Measurements from ENCODE around the gene CAPN10.
A peak's percentile ranks its signal among the peaks of the same experiment; 100 is the strongest.

CAPN10 gene

DNA sequence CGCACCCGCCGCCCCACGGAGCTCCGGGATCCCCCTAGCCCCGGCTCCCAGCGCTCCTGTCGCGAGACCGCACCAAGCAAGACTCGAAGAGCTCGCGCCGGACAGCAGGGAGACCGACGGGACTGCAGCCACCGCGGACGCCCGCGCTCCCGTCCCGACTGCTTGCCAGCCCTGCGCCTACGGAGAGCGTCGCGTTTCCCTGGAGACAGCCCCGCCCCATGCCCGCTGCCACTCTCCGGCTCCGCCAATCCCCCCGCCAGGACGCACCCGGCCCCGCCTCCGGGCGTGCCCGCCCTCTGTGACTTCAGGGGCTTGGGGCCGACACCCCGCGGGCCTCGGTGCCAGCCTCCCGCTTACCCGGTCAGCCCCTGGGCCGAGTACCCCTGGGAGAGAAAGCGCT is 28.7 kb upstream of the CAPN10 start, which contains the start of gene ANKMY1:
TSS of gene ANKMY1 (minus strand) at position 181 of the 400 bp plus-strand sequence. CDS start 653 bp downstream, outside the sequence.
- TF ChIP-seq CREB1 (IDR thresholded peaks at IDR 0.05; ENCODE audit: low read depth) (no peak), YY1 (IDR thresholded peaks at IDR 0.05; ENCODE audit: low read depth) (no peak), TAF1 (IDR thresholded peaks at IDR 0.05; ENCODE audit: low read depth) (peak; percentile 35; the same call in 1 of the 2 replicates)

GRCh38 chr2:240558236-240558761 is 28.2 kb upstream of the CAPN10 start:
- TF ChIP-seq, protein P1, sequence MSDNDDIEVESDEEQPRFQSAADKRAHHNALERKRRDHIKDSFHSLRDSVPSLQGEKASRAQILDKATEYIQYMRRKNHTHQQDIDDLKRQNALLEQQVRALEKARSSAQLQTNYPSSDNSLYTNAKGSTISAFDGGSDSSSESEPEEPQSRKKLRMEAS (IDR thresholded peaks at IDR 0.05): 0 out of 2 replicates have a peak, but pooled peaks have one; percentile 33
- TF ChIP-seq TCF12 (IDR thresholded peaks at IDR 0.05; ENCODE audit: low read depth): no peak; the same call in 1 of the 2 replicates

DNA sequence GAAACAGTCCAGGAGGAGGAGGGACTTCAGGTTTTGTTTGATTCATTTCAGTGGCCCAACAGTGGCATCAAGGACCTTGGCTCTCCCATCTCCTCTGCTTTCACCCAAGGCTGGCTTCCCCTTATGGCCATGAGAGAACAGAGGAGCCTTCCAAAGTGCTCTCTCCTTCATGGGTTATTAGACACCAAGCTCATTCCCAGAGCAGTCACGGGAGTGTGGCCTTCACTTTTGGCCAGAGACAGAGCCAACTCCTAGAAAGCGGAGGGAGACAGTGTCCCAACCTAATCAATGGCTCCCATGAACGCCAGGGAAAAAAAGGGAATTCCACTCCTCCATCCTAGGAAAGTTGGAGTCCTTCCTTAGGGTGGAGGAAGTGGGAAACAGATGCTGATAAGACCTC is 27.2 kb upstream of the CAPN10 start:
- no peak for TF ChIP-seq TEAD4 (IDR thresholded peaks at IDR 0.05)
- no peak for TF ChIP-seq TCF12 (IDR thresholded peaks at IDR 0.05; ENCODE audit: low read depth)
- no peak for TF ChIP-seq CREB1 (IDR thresholded peaks at IDR 0.05; ENCODE audit: low read depth)
- no peak for TF ChIP-seq RAD21 (IDR thresholded peaks at IDR 0.05; ENCODE audit: low read depth)
- TF ChIP-seq, protein P2, sequence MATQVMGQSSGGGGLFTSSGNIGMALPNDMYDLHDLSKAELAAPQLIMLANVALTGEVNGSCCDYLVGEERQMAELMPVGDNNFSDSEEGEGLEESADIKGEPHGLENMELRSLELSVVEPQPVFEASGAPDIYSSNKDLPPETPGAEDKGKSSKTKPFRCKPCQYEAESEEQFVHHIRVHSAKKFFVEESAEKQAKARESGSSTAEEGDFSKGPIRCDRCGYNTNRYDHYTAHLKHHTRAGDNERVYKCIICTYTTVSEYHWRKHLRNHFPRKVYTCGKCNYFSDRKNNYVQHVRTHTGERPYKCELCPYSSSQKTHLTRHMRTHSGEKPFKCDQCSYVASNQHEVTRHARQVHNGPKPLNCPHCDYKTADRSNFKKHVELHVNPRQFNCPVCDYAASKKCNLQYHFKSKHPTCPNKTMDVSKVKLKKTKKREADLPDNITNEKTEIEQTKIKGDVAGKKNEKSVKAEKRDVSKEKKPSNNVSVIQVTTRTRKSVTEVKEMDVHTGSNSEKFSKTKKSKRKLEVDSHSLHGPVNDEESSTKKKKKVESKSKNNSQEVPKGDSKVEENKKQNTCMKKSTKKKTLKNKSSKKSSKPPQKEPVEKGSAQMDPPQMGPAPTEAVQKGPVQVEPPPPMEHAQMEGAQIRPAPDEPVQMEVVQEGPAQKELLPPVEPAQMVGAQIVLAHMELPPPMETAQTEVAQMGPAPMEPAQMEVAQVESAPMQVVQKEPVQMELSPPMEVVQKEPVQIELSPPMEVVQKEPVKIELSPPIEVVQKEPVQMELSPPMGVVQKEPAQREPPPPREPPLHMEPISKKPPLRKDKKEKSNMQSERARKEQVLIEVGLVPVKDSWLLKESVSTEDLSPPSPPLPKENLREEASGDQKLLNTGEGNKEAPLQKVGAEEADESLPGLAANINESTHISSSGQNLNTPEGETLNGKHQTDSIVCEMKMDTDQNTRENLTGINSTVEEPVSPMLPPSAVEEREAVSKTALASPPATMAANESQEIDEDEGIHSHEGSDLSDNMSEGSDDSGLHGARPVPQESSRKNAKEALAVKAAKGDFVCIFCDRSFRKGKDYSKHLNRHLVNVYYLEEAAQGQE (IDR thresholded peaks at IDR 0.05; ENCODE audit: low read depth): no peak
- TF ChIP-seq FOXM1 (IDR thresholded peaks at IDR 0.05; ENCODE audit: borderline replicate concordance, low read depth): no peak
- no peak for TF ChIP-seq TAF1 (IDR thresholded peaks at IDR 0.05; ENCODE audit: low read depth)
- TF ChIP-seq NFIC (IDR thresholded peaks at IDR 0.05): no peak
- no peak for TF ChIP-seq ZBTB7A (IDR thresholded peaks at IDR 0.05; ENCODE audit: low read depth)
- no peak for TF ChIP-seq YY1 (IDR thresholded peaks at IDR 0.05; ENCODE audit: low read depth)
- TF ChIP-seq, protein P1 (IDR thresholded peaks at IDR 0.05): no peak
- TF ChIP-seq USF1 (IDR thresholded peaks at IDR 0.05): no peak
- TF ChIP-seq CEBPB (IDR thresholded peaks at IDR 0.05): no peak
- no peak for TF ChIP-seq EGR1 (IDR thresholded peaks at IDR 0.05)
- TF ChIP-seq EP300 (IDR thresholded peaks at IDR 0.05; ENCODE audit: borderline replicate concordance): no peak

DNA sequence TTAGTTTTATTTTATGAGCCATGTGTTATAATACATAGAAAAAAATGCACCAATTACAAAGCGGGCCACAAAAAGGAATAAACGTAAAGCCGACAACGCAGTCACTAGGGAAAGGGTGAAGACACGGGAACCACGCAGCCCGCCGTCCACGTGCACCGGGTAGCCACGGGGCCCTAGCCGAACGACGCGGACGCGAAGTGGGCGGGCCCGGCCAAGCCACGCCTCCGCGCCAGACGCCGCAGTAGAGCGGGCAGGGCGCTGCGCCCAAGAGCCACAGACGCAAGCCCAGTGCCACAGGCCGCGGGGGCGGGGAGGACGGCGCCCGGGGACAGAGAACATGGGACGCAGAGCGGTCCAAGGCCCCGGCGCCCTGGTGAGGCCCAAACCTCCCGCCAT is 26.5 kb upstream of the CAPN10 start, which contains the start of gene DUSP28:
TSS of gene DUSP28 (plus strand) at position 274 of the 396 bp plus-strand sequence. CDS start 328 bp downstream, outside the sequence.
- TF ChIP-seq EP300 (IDR thresholded peaks at IDR 0.05; ENCODE audit: borderline replicate concordance): peak; percentile 35; the same call in 1 of the 2 replicates
- 0 out of 2 replicates have a peak, but pooled peaks have one; percentile 5 for TF ChIP-seq NFIC (IDR thresholded peaks at IDR 0.05)
- peak; percentile 74 for TF ChIP-seq USF1 (IDR thresholded peaks at IDR 0.05)
- TF ChIP-seq TCF12 (IDR thresholded peaks at IDR 0.05; ENCODE audit: low read depth): no peak
- TF ChIP-seq RAD21 (IDR thresholded peaks at IDR 0.05; ENCODE audit: low read depth): no peak
- TF ChIP-seq, protein P2 (IDR thresholded peaks at IDR 0.05; ENCODE audit: low read depth): no peak
- TF ChIP-seq ZBTB7A (IDR thresholded peaks at IDR 0.05; ENCODE audit: low read depth): no peak
- TF ChIP-seq EGR1 (IDR thresholded peaks at IDR 0.05): peak; percentile 86
- no peak for TF ChIP-seq FOXM1 (IDR thresholded peaks at IDR 0.05; ENCODE audit: borderline replicate concordance, low read depth)
- TF ChIP-seq YY1 (IDR thresholded peaks at IDR 0.05; ENCODE audit: low read depth): 0 out of 2 replicates have a peak, but pooled peaks have one; percentile 23
- no peak for TF ChIP-seq CREB1 (IDR thresholded peaks at IDR 0.05; ENCODE audit: low read depth)
- peak; percentile 31; the same call in 1 of the 2 replicates for TF ChIP-seq TEAD4 (IDR thresholded peaks at IDR 0.05)
- peak; percentile 68; the same call in 1 of the 2 replicates for TF ChIP-seq TAF1 (IDR thresholded peaks at IDR 0.05; ENCODE audit: low read depth)
- TF ChIP-seq CEBPB (IDR thresholded peaks at IDR 0.05): no peak
- TF ChIP-seq, protein P1 (IDR thresholded peaks at IDR 0.05): peak; percentile 100

- TF ChIP-seq USF1 (IDR thresholded peaks at IDR 0.05) (no peak), TCF12 (IDR thresholded peaks at IDR 0.05; ENCODE audit: low read depth) (peak; percentile 2; the same call in 1 of the 2 replicates), CEBPB (IDR thresholded peaks at IDR 0.05) (no peak), TEAD4 (IDR thresholded peaks at IDR 0.05) (no peak), ZBTB7A (IDR thresholded peaks at IDR 0.05; ENCODE audit: low read depth) (peak; percentile 47; the same call in 1 of the 2 replicates), EP300 (IDR thresholded peaks at IDR 0.05; ENCODE audit: borderline replicate concordance) (no peak), RAD21 (IDR thresholded peaks at IDR 0.05; ENCODE audit: low read depth) (no peak), NFIC (IDR thresholded peaks at IDR 0.05) (0 out of 2 replicates have a peak, but pooled peaks have one; percentile 3), EGR1 (IDR thresholded peaks at IDR 0.05) (no peak), TAF1 (IDR thresholded peaks at IDR 0.05; ENCODE audit: low read depth) (peak; percentile 70), CREB1 (IDR thresholded peaks at IDR 0.05; ENCODE audit: low read depth) (peak; percentile 29; the same call in 1 of the 2 replicates), YY1 (IDR thresholded peaks at IDR 0.05; ENCODE audit: low read depth) (no peak), FOXM1 (IDR thresholded peaks at IDR 0.05; ENCODE audit: borderline replicate concordance, low read depth) (no peak)
- TF ChIP-seq, protein P1 (IDR thresholded peaks at IDR 0.05): peak; percentile 94
- TF ChIP-seq, protein P2 (IDR thresholded peaks at IDR 0.05; ENCODE audit: low read depth): no peak
These were observed 25.8 kb upstream of the CAPN10 start for GRCh38 chr2:240560480-240561324.

Data from Ishikawa (cell line).